ENCODE results near the gene NAGA.

DNA sequence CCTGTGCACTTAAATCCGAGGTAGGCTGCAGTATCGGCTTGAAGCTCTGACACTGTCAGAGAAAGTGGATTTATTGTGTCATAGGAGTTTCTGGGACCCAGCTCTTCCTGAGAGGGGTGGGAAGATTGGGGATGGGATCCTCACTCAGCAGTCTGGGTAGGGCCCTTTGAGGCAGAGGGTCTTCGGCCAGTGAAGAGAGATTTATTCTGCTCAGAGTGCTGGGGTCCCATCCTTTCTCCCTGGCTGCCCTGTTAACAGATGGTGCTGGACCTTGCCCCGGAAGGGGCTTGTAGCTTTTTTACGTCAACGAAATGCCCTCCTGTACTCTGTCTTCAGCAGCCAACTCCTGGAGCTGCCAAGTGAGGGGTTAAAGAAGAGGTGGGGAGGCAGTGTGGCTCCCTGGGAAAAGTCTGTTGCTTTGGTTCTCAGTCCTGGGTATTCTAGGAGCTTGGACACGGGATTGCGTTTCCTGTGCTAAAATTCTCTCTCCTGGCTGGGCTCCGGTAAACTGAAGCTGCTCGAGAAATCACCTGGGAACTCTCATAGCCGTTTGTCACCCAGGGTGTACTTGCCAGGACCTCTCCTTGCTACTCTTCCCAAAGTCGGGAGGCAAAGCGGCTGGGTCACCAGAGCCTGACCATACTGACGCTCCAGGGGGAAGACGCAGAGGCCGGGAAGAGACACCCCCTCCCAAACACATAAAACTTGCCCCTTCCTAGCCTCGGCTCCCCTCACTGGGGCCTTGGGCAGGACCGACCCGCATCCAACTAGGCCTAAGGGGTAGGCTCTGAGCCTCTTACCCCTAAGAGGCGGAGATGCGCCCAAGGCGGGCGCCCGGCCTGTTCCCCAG lies 8.1 kb upstream of the NAGA start:
- no peak for TF ChIP-seq CTCF (IDR thresholded peaks at IDR 0.05; ENCODE audit: low read depth, low read length, poor library complexity, severe bottlenecking)
- no peak for TF ChIP-seq EZH2phosphoT487 (IDR thresholded peaks at IDR 0.05; ENCODE audit: borderline replicate concordance, low read length)

Measured in DOHH2 (cell line).